HG02571 (cell line): ENCODE data around the gene INF2.
"Not testable (repeated sequence)": the region's sequence is repeated elsewhere in the genome, so short reads cannot be mapped to it uniquely, and the experiment has no call there.

Experiments used
- ATAC-seq: cut with Tn5 transposase; IDR thresholded peaks from one replicate; pipeline ENCODE4 v1.9.1; 2021; ENCODE audit warnings: mild to moderate bottlenecking, moderate library complexity; ENCODE audit not compliant: unreplicated experiment

INF2 gene

DNA sequence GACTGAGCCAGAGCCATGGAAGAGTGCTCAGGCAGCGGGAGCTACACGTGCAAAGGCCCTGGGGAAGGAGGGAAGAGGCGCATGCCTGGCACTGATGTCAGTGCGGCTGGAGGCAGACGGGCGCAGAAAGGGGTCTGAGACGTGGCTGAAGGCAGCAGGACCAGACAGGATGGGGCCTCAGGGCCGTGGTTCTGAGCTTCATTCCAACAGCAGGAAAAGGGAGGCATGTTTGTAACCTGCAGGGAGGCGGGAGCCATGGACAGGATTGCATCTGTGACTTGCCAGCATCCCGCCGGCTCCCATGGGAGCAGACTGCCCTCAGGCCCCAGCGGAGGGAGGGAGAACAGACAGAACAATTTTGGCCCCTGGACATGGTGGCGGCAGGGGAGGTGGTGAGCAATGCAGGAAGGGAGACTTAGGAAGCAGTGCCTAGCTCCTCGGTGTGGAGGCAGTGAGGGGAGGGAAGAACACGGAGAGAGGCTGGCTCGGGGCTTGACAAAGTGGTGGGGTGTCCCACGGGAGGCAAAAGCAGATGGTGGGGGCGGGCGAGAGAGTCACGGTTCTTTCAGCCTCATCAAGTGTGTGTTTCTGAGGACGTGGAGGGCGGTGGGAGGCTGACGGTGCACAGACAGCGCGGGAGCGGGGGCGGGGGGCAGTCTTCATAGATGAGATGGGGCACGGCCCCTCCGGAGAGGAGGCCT lies 33.3 kb upstream of the INF2 start:
- no peak for ATAC-seq

DNA sequence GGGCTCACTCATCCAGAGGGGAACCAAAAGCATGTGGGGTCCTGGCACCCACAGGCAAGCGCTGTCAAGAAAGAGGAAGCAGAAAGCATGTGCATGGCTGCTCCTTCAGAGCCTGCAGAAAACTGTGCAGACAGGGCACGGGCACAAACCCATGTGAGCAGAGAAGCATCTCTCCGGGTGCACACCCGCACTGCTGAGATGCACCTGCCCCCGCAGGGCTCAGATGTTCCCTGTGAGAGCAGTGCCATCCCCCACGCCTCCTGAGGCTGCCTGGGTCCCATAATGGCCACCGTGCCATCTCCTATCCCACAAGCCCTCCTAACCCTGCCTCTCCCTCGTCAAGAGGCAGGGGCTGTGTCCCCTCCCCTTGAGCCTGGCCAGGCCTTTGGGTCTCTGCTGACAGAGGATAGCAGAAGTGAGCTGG lies 32.3 kb upstream of the INF2 start:
- no peak for ATAC-seq

DNA sequence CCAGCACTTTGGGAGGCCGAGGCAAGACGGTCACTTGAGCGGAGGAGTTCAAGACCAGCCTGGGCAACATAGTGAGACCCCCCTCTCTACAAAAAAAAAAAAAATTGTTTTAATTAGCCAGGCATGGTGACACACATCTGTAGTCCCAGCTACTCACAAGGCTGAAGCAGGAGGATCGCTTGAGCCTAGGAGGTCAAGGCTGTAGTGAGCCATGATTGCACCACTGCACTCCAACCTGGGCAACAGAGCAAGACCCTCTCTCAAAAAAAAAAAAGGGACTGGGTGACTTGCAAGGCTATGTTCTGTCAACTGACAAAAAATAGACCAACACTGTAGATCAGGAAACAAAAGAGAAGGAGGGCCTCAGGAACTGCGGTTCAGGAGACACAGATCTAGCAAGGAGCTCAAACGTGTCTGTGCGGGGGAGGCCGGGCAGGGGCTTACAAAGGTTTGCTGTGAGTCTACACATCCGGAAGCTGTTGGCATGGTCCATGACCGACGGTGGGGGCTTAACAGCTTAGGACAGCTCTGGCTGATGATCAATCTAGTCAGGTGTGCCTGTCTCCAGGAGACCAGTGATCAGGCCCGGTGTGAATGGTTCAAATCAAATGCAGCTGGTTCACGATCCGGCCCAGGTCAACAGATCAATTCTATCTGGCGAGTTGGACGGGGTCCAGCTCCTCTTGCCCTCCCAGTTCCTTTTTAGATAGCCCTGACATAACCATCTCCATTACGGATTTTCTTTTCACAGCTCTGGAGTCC lies 31.7 kb upstream of the INF2 start:
- ATAC-seq, result no peak

DNA sequence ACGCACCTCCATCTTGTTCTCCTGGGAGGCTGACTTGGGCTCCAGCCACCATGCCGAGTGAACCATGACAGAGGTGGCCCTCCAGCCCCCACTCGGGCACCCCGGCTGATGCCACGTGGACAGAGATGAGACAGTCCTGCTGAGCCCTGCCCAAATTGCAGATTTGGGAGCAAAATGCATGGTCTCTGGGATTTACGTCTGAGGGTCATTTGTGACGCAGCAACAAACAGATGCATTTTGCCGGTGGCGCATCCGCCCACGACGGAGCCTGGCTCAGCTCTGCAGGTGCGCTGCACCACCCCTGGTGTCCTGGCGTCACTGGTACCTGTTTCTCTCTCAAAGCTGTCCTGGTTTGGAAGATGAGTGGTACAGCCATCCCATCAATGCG lies 31.1 kb upstream of the INF2 start:
- ATAC-seq, result no peak

DNA sequence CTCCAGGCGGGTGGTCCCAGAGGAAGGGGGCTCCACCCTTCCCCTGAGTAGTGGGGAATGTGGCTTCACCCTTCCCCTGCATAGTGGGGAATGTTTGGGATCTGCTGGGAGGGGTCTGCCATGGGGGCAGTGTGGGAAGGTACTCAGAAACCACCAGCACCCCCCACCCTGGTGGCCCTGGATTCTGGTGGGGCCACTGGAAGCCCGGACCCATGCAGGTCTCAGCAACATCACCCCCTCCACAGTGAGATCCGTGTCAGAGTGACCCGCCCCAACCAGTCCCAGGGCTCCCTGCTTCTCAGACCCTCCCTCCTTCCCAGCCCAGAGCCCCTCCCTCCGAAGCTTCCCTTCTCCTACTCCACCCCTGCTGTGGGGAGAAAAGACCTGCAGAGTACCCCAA lies 30.3 kb upstream of the INF2 start:
- ATAC-seq, result no peak

DNA sequence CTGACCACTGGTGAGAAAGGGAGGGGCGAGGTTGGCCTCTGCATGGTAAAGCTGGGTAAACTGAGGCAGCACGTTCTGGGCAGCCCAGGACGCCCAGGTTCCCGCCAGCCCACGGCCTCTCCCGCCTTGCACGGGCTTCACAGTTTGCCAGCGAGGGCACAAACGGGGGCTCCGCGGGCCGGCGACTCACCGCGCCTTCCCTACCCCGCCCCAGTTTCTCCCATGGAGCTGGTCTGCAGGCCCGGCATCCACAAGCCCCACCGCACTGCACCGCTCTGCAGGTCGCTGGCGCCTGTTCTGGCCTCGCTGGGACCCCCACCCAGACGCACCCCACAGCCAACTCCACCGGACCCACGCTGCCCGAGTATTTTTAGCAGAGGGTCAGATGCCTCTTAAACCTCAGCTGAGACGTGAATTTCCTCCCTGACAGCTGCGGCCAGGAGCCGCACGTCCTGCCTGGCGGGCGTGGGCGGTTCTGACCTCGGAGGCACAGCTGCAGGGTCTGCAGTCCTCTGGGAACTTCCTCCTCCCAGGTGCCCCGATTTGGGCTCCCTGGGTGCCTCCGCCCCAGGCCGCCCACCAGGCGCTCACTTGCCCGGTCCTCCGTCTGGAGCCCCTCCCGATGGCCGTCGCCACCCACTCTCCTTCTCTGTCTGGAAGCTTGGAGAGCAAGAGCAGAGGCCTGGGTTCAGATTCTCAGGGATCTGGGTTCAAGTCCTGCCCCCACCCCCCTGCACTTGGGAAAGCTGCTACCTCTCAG lies 29.5 kb upstream of the INF2 start:
- no peak for ATAC-seq

DNA sequence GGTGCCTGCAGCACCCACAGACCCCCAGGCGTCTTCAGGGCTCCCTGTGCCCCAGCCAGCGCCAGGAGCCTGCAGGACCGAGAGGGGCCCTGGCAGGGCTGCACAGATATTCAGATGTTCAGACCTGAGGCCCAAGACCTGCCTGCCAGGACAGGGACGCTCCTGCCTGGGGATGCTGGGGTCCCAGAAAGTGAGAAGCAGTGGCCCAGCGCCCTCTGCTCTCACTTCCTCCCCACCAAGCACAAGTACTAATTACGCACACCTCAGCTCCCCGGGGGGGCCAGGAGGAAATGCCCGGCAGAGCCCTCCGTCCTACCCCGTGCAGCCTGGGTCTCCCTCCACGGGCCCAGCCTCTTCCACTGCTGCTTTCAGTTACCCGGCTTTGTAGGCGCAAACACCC lies 28.8 kb upstream of the INF2 start:
- ATAC-seq, result no peak

DNA sequence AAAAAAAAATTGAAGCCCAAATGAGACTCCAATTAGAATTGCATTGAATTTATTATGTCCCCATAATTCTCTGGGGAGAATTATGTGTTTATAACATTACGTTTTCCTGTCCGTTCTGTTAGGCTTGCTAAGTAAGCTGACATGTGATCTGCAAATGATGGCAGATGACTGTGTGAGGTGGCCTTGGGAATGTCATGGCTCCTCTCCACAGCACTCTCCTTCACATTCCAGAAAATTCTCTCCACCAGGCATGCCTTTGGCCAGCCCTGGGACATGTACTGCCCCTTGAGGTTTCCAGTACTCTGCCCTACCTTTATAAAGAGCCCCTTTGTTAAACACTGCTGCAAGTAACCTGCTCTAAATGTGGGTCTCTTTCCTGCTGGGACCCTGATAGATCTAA lies 28.3 kb upstream of the INF2 start:
- no peak for ATAC-seq

DNA sequence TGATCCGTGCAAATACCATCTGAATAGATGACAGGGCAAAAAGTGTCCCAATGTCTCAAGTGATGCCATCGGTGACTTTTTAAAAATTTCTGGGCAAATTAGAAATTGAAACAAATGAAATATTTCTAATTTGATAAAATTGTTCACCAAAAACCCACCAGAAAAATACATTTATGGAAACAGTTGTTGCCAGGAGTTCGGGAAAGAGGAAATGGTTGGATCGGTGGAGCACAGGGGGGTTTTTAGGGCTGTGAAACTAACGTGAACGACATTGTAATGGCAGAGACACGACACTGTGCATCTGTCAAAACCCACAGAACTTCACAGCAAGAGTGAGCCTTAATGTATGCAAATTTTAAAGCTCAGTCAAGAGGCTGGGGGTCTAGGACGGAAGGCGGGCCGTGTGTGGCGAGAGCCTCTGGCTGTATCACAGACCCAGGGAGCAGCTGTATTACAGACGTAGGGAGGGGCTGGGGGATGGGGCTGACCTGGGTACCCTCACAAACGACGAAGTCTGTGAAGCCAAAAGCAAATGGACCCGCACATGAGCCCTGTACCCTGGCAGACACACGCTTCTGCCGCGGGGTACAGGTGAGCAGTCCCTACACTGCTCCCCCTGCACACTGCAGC lies 27.8 kb upstream of the INF2 start:
- ATAC-seq, result not testable (repeated sequence)

DNA sequence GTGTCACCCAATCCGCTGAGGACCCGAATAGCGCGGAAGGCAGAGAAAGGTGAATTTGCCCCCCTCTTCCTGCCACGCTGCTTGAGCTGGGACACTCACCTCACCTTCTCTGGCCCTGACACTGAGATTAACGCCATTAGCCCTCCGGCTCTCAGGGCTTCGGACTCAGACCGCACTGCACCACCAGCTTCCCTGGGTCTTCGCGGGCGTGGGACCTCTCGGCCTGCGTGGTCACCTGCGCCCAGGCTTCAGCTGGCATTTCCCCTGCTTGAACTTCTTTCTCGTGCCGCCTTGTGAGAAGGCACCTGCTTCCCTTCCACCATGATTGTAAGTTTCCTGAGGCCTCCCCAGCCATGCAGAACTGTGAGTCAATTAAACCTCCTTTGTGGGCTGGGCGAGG lies 26.9 kb upstream of the INF2 start:
- not testable (repeated sequence) for ATAC-seq

DNA sequence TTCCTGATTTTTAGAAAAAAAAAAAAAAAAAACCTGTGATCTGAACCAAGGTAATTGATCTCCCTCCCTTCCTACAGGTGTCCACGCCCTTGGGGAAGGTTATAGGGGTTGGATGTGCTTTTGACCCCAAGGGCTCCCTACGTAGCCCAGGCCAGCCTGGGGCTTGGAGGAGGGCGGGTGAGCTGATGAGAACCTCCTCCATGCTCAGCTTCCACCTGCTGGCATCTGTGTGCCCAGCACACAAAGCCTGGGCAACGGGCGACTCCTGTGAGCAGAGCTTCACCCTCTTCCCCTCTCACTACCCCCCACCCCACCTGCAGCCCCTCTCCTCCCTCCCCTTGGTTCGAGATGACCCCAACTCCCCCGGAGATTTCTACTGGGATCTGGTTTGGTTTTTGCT lies 25.3 kb upstream of the INF2 start:
- ATAC-seq, result no peak

DNA sequence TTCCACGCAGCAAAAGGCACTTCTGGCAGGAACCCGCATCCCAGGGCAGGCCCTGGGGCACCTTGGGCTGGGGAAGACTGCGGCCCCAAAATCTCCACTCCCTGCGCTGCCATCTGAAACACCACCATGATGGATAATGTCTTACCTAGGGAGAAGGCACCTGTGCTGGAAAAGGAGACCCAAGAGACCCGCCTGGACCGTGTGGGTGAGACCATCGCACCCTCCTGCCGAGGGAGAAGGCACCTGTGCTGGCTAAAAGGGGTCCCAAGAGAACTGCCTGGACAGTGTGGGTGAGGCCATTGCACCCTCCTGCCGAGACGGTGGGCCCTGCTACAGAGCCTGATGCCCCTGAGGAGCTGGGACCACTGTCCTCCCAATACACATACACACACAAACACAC lies 24.8 kb upstream of the INF2 start:
- no peak for ATAC-seq

DNA sequence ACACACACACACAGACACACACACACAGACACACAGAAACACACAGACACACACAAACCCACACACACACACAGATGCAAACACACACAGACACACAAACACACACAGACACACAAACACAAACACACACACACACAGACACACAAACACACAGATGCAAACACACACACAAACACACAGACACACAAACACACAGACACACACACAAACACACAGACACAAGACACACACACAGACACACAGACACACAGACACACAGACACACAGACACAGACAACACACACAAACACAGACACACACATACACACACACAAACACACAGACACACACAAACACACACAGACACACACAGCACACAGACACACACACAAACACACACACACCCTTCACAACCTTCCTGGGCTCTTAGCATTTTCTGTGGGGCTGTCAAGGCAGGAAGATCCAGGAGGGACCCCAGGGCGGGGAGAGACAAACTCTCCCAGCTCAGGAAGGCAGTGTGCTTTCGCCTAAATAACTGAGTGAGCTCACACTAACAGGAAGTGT lies 24.2 kb upstream of the INF2 start:
- no peak for ATAC-seq

DNA sequence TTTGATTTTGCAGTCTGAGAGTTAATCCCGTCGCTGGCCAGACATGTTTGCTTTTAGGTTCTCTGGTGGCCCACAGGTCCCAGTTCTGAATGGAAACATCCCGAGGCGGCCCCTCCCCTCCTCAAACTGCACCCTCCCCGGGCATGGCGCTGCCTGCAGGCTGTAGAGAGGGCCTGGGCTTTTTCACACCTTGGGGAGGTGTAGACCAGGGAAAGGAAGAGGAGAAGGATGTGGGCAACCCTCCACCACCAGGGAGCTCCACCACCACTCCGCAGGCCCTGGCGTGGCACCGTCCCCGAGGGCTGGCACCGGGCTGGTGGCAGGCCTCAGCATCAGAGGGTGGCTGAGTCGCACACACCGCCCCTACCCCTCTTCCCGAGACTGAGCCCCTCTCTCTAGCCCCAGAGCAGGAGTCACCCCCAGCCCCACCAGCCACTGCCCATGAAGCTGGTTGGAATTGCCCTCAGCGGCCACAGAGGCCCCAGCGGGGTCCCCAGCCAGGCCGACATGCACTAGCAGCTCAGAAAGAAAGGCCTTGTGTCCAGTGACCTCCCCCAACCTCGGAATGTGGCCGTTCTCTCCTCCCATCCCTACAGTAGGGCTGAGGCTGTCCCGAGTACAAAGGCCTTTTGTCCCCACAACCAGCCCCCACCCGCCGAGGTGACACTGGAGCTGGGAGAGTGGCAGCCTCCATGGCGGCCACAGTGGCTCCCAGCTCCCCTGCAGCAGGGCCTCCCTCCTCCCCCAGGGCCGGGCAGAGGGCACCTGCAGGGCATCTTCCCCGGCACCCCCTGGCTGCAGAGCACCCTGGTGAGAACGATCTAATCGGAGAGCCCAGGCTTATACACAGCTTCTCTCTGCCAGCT lies 23.5 kb upstream of the INF2 start:
- no peak for ATAC-seq

DNA sequence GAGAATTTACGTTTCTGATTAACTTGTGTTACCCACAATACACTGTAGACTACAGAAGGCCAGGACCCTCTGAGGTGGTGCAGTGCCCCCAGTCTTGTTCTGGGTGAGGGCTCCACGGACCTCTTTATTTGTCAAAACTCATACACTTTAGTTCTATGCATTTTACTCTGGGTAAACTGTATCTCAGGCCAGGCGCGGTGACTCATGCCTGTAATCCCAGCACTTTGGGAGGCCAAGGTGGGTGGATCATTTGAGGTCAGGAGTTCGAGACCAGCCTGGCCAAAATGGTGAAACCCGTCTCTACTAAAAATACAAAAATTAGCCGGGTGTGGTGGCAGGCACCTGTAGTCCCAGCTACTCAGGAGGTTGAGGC lies 22.9 kb upstream of the INF2 start:
- not testable (repeated sequence) for ATAC-seq

DNA sequence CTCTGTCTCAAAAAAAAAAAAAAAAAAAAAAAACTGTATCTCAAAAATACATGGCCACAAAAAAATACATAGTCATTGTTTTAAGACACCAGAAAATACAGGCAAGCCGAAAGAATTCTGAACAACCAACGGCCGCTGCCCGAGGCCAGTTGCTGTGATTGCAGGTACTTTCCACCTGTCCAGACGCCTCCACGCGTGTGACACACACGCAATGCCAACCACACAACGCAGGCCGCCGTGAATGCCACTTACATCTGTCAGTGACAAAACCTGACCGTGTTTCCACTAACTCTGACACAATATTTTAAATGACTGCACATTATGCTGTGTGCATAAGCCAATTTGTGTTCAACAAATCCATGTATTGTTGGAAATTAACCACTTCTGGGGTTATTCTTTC lies 22.4 kb upstream of the INF2 start:
- no peak for ATAC-seq

DNA sequence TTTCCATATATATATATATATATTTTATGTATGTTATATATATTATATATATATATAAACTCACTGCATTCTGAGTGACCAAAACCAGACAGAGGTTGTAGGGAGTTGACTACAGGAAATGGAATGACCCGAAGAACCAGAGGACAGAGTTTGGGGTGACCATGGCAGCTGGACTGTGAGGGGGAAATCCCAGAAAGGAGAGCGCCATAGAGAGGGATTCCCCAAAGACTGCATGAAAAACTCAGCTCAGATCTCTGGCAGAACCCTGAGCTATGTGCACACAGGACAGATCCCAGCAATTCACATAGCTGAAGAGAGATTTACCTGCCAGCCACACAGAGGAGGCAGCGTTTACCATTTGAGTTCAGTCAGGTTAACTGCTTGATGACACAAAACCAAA lies 19.7 kb upstream of the INF2 start:
- no peak for ATAC-seq

DNA sequence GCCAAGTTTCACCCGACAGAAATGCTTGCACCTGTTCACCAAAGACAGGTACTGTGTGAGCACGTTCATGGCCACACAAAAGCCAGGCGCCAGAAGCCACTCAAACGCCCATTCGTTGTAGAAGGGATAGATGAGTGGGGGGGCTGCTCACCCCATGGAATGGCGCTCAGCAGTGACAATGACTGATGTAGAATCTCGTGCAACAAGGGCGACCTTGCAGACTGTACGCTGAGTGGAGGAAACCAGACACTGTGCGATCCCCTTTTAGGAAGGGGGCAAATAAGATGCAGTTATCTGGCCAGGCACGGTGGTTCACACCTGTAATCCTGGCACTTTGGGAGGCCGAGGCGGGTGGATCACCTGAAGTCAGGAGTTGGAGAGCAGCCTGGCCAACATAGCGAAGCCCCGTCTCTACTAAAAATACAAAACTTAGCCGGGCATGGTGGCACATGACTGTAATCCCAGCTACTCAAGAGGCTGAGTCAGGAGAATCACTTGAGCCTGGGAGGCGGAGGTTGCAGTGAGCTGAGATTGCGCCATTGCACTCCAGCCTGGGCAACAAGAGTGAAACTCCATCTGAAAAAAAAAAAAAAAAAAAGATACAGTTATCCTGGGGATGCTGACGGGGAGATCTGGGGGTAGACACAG lies 18.0 kb upstream of the INF2 start:
- ATAC-seq, result not testable (repeated sequence)

DNA sequence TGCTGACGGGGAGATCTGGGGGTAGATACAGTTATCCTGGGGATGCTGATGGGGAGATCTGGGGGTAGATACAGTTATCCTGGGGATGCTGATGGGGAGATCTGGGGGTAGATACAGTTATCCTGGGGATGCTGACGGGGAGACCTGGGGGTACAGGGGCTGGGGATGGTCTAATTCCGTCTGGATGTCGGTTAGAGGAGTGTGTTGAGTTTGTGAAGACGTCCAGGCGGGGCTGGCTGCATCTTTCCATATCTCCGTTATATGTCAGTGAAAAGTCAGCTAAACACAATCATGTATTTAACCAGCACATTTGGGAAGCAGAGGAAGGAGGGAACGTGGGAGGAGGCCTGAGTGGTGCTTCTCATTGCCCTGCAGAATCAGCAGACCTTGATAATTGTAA lies 17.3 kb upstream of the INF2 start:
- not testable (repeated sequence) for ATAC-seq

DNA sequence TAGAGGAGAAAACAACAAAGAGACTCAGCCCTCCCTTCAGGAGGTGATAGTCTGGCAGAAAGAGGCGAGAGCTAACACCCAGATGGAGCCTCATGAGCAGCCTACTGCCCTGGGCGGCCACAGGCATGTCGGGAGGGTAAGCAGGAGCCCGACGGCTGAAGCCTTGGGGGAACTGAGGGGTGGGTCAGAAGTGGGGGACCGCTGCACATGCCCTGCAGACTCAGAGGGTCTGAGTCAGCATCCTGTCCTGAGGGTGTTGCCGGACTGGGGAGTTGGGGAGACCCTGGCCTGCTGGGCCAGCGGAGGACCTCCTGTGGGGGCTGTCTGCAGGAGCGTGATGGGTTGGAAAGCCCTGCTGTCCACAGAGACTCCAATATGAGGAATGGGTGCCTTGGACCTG lies 15.9 kb upstream of the INF2 start:
- no peak for ATAC-seq
